IPS-15b (cell line): ENCODE data around the gene CCDC89.

Source experiments
- H3K27me3 ChIP-seq: one replicate; pipeline ENCODE4 v1.6.1; 2013; ENCODE audit warnings: low read length; ENCODE audit not compliant: control insufficient read depth, insufficient read depth
- H3K36me3 ChIP-seq: one replicate; pipeline ENCODE4 v1.6.1; 2013; ENCODE audit warnings: low read length; ENCODE audit not compliant: control insufficient read depth, insufficient read depth
- H3K4me1 ChIP-seq: one replicate; pipeline ENCODE4 v1.6.1; 2013; ENCODE audit warnings: mild to moderate bottlenecking, low read length; ENCODE audit not compliant: control insufficient read depth, insufficient read depth
- H3K4me3 ChIP-seq: one replicate; pipeline ENCODE4 v1.5.1; 2013; ENCODE audit warnings: low read depth, low read length
- H3K9ac ChIP-seq: one replicate; pipeline ENCODE4 v1.6.1; 2013; ENCODE audit warnings: low read depth, mild to moderate bottlenecking, low read length
- H3K9me3 ChIP-seq: one replicate; pipeline ENCODE4 v1.6.1; 2013; ENCODE audit warnings: mild to moderate bottlenecking, low read length; ENCODE audit not compliant: control insufficient read depth, insufficient read depth

CCDC89 gene

GRCh38 chr11:85685820-85686459 is at the start of gene CCDC89:
CCDC89 (minus strand) TSS chr11:85686195; CDS start chr11:85686130, 65 bp downstream.
- Histone ChIP-seq H3K27me3 (no peaks in the 10 kb centered on the region), H3K36me3 (no peaks in the 10 kb centered on the region), H3K9me3 (no peaks in the 10 kb centered on the region), H3K4me1 (no peaks in the 10 kb centered on the region), H3K4me3 (no peak within 1 kb of the TSS), H3K9ac (no peak within 1 kb of the TSS)

- Histone ChIP-seq H3K4me3 (no peak overlapping the region), H3K9me3 (no peaks in the 10 kb centered on the region), H3K9ac (no peak overlapping the region), H3K27me3 (no peaks in the 10 kb centered on the region), H3K36me3 (no peaks in the 10 kb centered on the region), H3K4me1 (no peaks in the 10 kb centered on the region)
Observed at GRCh38 chr11:85732965-85733364, 47.0 kb upstream of the CCDC89 start.

- H3K36me3 ChIP-seq = no peaks in the 10 kb centered on the region
- H3K4me3 ChIP-seq = no peak overlapping the region
- H3K27me3 ChIP-seq = no peaks in the 10 kb centered on the region
- no peaks in the 10 kb centered on the region for H3K9me3 ChIP-seq
- no peak overlapping the region for H3K9ac ChIP-seq
- no peaks in the 10 kb centered on the region for H3K4me1 ChIP-seq
Observed at GRCh38 chr11:85726381-85726780, 40.4 kb upstream of the CCDC89 start.

GRCh38 chr11:85725510-85726258 is 39.7 kb upstream of the CCDC89 start:
- Histone ChIP-seq H3K9ac (no peak overlapping the region), H3K27me3 (no peaks in the 10 kb centered on the region)

GRCh38 chr11:85724748-85725465 is 38.9 kb upstream of the CCDC89 start:
- H3K4me1 ChIP-seq = peaks cover under 1% of the 10 kb centered on the region
- no peak overlapping the region for H3K9ac ChIP-seq
- H3K4me3 ChIP-seq = no peak overlapping the region
- no peaks in the 10 kb centered on the region for H3K9me3 ChIP-seq
- no peaks in the 10 kb centered on the region for H3K27me3 ChIP-seq
- H3K36me3 ChIP-seq = no peaks in the 10 kb centered on the region

More at GRCh38 chr11:85725510-85726258, 39.7 kb upstream of the CCDC89 start:
- no peaks in the 10 kb centered on the region for H3K9me3 ChIP-seq
- H3K36me3 ChIP-seq = no peaks in the 10 kb centered on the region
- H3K4me3 ChIP-seq = no peak overlapping the region
- H3K4me1 ChIP-seq = no peaks in the 10 kb centered on the region

- H3K4me3 ChIP-seq = no peak overlapping the region
- no peaks in the 10 kb centered on the region for H3K27me3 ChIP-seq
- no peaks in the 10 kb centered on the region for H3K36me3 ChIP-seq
- no peaks in the 10 kb centered on the region for H3K9me3 ChIP-seq
- H3K9ac ChIP-seq = no peak overlapping the region
- peaks cover 17% of the 10 kb centered on the region for H3K4me1 ChIP-seq
Observed at GRCh38 chr11:85723088-85723487, 37.1 kb upstream of the CCDC89 start.

GRCh38 chr11:85721191-85721590 is 35.2 kb upstream of the CCDC89 start:
- Histone ChIP-seq H3K4me3 (no peak overlapping the region), H3K9ac (no peak overlapping the region), H3K27me3 (no peaks in the 10 kb centered on the region), H3K4me1 (peaks cover 19% of the 10 kb centered on the region), H3K36me3 (no peaks in the 10 kb centered on the region), H3K9me3 (no peaks in the 10 kb centered on the region)

- no peaks in the 10 kb centered on the region for H3K36me3 ChIP-seq
- H3K9me3 ChIP-seq = no peaks in the 10 kb centered on the region
- no peaks in the 10 kb centered on the region for H3K27me3 ChIP-seq
- no peak overlapping the region for H3K9ac ChIP-seq
- peak overlapping the region; percentile 30 for H3K4me3 ChIP-seq
- H3K4me1 ChIP-seq = peaks cover 19% of the 10 kb centered on the region
Observed at GRCh38 chr11:85718991-85719807, 33.2 kb upstream of the CCDC89 start.

GRCh38 chr11:85718126-85718943 is 32.3 kb upstream of the CCDC89 start:
- Histone ChIP-seq H3K36me3 (no peaks in the 10 kb centered on the region), H3K4me1 (peaks cover 19% of the 10 kb centered on the region), H3K9ac (no peak overlapping the region), H3K4me3 (peak overlapping the region; percentile 30), H3K27me3 (no peaks in the 10 kb centered on the region), H3K9me3 (no peaks in the 10 kb centered on the region)

GRCh38 chr11:85717429-85717828 is 31.4 kb upstream of the CCDC89 start:
- Histone ChIP-seq H3K36me3 (no peaks in the 10 kb centered on the region), H3K4me1 (peaks cover 19% of the 10 kb centered on the region), H3K27me3 (no peaks in the 10 kb centered on the region), H3K9me3 (no peaks in the 10 kb centered on the region), H3K9ac (no peak overlapping the region), H3K4me3 (no peak overlapping the region)

- Histone ChIP-seq H3K9ac (no peak overlapping the region), H3K9me3 (no peaks in the 10 kb centered on the region), H3K4me3 (no peak overlapping the region), H3K4me1 (peaks cover 2% of the 10 kb centered on the region), H3K27me3 (no peaks in the 10 kb centered on the region), H3K36me3 (no peaks in the 10 kb centered on the region)
Observed at GRCh38 chr11:85712953-85713352, 27.0 kb upstream of the CCDC89 start.
